ENCODE data around the gene SMIM20.

The SMIM20 gene

GRCh38 chr4:25953740-25954139 lies 39.7 kb downstream of the SMIM20 start:
- TF ChIP-seq TAF1 (IDR thresholded peaks at IDR 0.05; ENCODE audit: borderline replicate concordance, insufficient read depth, low read length) (no peak), POLR2AphosphoS5 (IDR thresholded peaks at IDR 0.05; ENCODE audit: low read depth, low read length) (no peak), REST (IDR thresholded peaks at IDR 0.05; ENCODE audit: insufficient read depth in 1 of 2, low read depth in 2 of 2, low read length in 2 of 2) (no peak), SIN3A (IDR thresholded peaks at IDR 0.05; ENCODE audit: borderline replicate concordance, insufficient read depth, low read length) (no peak), FOXP2 (optimal IDR thresholded peaks at IDR 0.05; ENCODE audit: borderline replicate concordance, extremely low read depth, extremely low read length, insufficient read depth) (no peak)

GRCh38 chr4:25954293-25954904 lies 40.4 kb downstream of the SMIM20 start:
- TF ChIP-seq POLR2AphosphoS5 (IDR thresholded peaks at IDR 0.05; ENCODE audit: low read depth, low read length), result no peak
- TF ChIP-seq FOXP2 (optimal IDR thresholded peaks at IDR 0.05; ENCODE audit: borderline replicate concordance, extremely low read depth, extremely low read length, insufficient read depth), result no peak
- no peak for TF ChIP-seq TAF1 (IDR thresholded peaks at IDR 0.05; ENCODE audit: borderline replicate concordance, insufficient read depth, low read length)
- TF ChIP-seq REST (IDR thresholded peaks at IDR 0.05; ENCODE audit: insufficient read depth in 1 of 2, low read depth in 2 of 2, low read length in 2 of 2), result no peak
- TF ChIP-seq SIN3A (IDR thresholded peaks at IDR 0.05; ENCODE audit: borderline replicate concordance, insufficient read depth, low read length), result no peak

GRCh38 chr4:25955705-25956104 lies 41.7 kb downstream of the SMIM20 start:
- no peak for TF ChIP-seq FOXP2 (optimal IDR thresholded peaks at IDR 0.05; ENCODE audit: borderline replicate concordance, extremely low read depth, extremely low read length, insufficient read depth)
- no peak for TF ChIP-seq SIN3A (IDR thresholded peaks at IDR 0.05; ENCODE audit: borderline replicate concordance, insufficient read depth, low read length)
- no peak for TF ChIP-seq TAF1 (IDR thresholded peaks at IDR 0.05; ENCODE audit: borderline replicate concordance, insufficient read depth, low read length)
- TF ChIP-seq POLR2AphosphoS5 (IDR thresholded peaks at IDR 0.05; ENCODE audit: low read depth, low read length), result no peak
- TF ChIP-seq REST (IDR thresholded peaks at IDR 0.05; ENCODE audit: insufficient read depth in 1 of 2, low read depth in 2 of 2, low read length in 2 of 2), result no peak

GRCh38 chr4:25956260-25956659 lies 42.2 kb downstream of the SMIM20 start:
- TF ChIP-seq REST (IDR thresholded peaks at IDR 0.05; ENCODE audit: insufficient read depth in 1 of 2, low read depth in 2 of 2, low read length in 2 of 2) (no peak), TAF1 (IDR thresholded peaks at IDR 0.05; ENCODE audit: borderline replicate concordance, insufficient read depth, low read length) (no peak), SIN3A (IDR thresholded peaks at IDR 0.05; ENCODE audit: borderline replicate concordance, insufficient read depth, low read length) (no peak), POLR2AphosphoS5 (IDR thresholded peaks at IDR 0.05; ENCODE audit: low read depth, low read length) (no peak), FOXP2 (optimal IDR thresholded peaks at IDR 0.05; ENCODE audit: borderline replicate concordance, extremely low read depth, extremely low read length, insufficient read depth) (no peak)
